WTC11 (cell line): ENCODE data around the gene SEC14L6. TPM values are rescaled to one million over a fixed set of nuclear protein-coding genes. Genes with fewer than 3 reads are reported as not detected.

Source experiments
- ATAC-seq: fragments of 200-7000 bp; cut with Tn5 transposase; 2 replicates; pipeline ENCODE4 v1.10.0; 2021; ENCODE audit warnings: mild to moderate bottlenecking, moderate library complexity
- CTCF ChIA-PET: fragments of 300-600 bp; sonication (Branson Sonifier 250); formaldehyde crosslinking; loops from one replicate; lab custom pipeline; 2021; ENCODE audit warnings: antibody characterized with exemption; lab: Charles Lee
- POLR2A ChIA-PET: fragments of 350-600 bp; sonication (Branson Sonifier 250); formaldehyde crosslinking; loops from one replicate; lab custom pipeline; 2021; ENCODE audit warnings: antibody characterized with exemption; lab: Charles Lee
- DNase-seq: peaks from one replicate; pipeline ENCODE4 v3.0.0; 2021; ENCODE audit warnings: low spot score
- H3K27ac Mint-ChIP-seq: 2 replicates; pipeline ENCODE4 v1.8.0; 2021; ENCODE audit warnings: mixed read lengths
- H3K27me3 Mint-ChIP-seq: 2 replicates; pipeline ENCODE4 v1.8.0; 2021; ENCODE audit warnings: low read depth, mild to moderate bottlenecking, moderate library complexity, mixed read lengths
- H3K36me3 Mint-ChIP-seq: 2 replicates; pipeline ENCODE4 v1.8.0; 2021; ENCODE audit warnings: mixed read lengths
- H3K4me1 Mint-ChIP-seq: 2 replicates; pipeline ENCODE4 v1.8.0; 2022; ENCODE audit warnings: mixed read lengths
- H3K4me3 Mint-ChIP-seq: 2 replicates; pipeline ENCODE4 v1.8.0; 2021; ENCODE audit warnings: mild to moderate bottlenecking, moderate library complexity, mixed read lengths
- H3K9me3 Mint-ChIP-seq: 2 replicates; pipeline ENCODE4 v1.8.0; 2021; ENCODE audit warnings: mixed read lengths
- E2F1 ChIP-seq: sonication (generic); formaldehyde crosslinking; IDR thresholded peaks from 2 replicates; pipeline ENCODE4 v1.8.0; 2022; ENCODE audit warnings: mild to moderate bottlenecking, missing genetic modification reagents
- FOXP1 ChIP-seq: sonication (generic); formaldehyde crosslinking; IDR thresholded peaks from 2 replicates; pipeline ENCODE4 v1.8.0; 2022; ENCODE audit warnings: missing genetic modification reagents, mild to moderate bottlenecking, moderate library complexity, borderline replicate concordance
- HMGA2 ChIP-seq: fragments of 250-450 bp; sonication (Bioruptor Pico); IDR thresholded peaks from 2 replicates; pipeline ENCODE4 v1.4.0; 2021; ENCODE audit warnings: mild to moderate bottlenecking, moderate library complexity
- IRF1 ChIP-seq: sonication (generic); formaldehyde crosslinking; IDR thresholded peaks from 2 replicates; pipeline ENCODE4 v1.8.0; 2023; ENCODE audit warnings: missing genetic modification reagents
- JAZF1 ChIP-seq: fragments of 250-450 bp; sonication (Bioruptor Pico); IDR thresholded peaks from 2 replicates; pipeline ENCODE4 v1.9.0; 2021; ENCODE audit warnings: moderate library complexity, mild to moderate bottlenecking, inconsistent platforms
- MAX ChIP-seq: sonication (generic); formaldehyde crosslinking; IDR thresholded peaks from 2 replicates; pipeline ENCODE4 v1.8.0; 2022; ENCODE audit warnings: mild to moderate bottlenecking, missing genetic modification reagents
- MXD4 ChIP-seq: fragments of 250-450 bp; sonication (Bioruptor Pico); IDR thresholded peaks from 2 replicates; pipeline ENCODE4 v1.8.0; 2021; ENCODE audit warnings: mild to moderate bottlenecking, moderate library complexity, borderline replicate concordance
- NR2C2 ChIP-seq: sonication (generic); formaldehyde crosslinking; IDR thresholded peaks from 2 replicates; pipeline ENCODE4 v1.8.0; 2022; ENCODE audit warnings: mild to moderate bottlenecking, missing genetic modification reagents
- RORB ChIP-seq: fragments of 250-450 bp; sonication (Bioruptor Pico); IDR thresholded peaks from 2 replicates; pipeline ENCODE4 v1.9.0; 2021; ENCODE audit warnings: mild to moderate bottlenecking
- SMAD3 ChIP-seq: sonication (generic); formaldehyde crosslinking; IDR thresholded peaks from 2 replicates; pipeline ENCODE4 v1.8.0; 2022; ENCODE audit warnings: missing genetic modification reagents, mild to moderate bottlenecking, borderline replicate concordance
- SP1 ChIP-seq: sonication (generic); formaldehyde crosslinking; conservative IDR thresholded peaks from 2 replicates; pipeline ENCODE4 v1.8.1; 2022; ENCODE audit warnings: missing genetic modification reagents
- TP53 ChIP-seq: sonication (generic); formaldehyde crosslinking; IDR thresholded peaks from 2 replicates; pipeline ENCODE4 v1.8.1; 2023; ENCODE audit warnings: mild to moderate bottlenecking, missing genetic modification reagents
- ZBTB21 ChIP-seq: sonication (generic); formaldehyde crosslinking; IDR thresholded peaks from 2 replicates; pipeline ENCODE4 v1.8.1; 2023; ENCODE audit warnings: mild to moderate bottlenecking, missing genetic modification reagents, borderline replicate concordance
- ZBTB43 ChIP-seq: sonication (generic); formaldehyde crosslinking; IDR thresholded peaks from 2 replicates; pipeline ENCODE4 v1.8.1; 2023; ENCODE audit warnings: mild to moderate bottlenecking, missing genetic modification reagents
- ZNF396 ChIP-seq: fragments of 250-450 bp; sonication (Bioruptor Pico); IDR thresholded peaks from 2 replicates; pipeline ENCODE4 v1.8.0; 2021; ENCODE audit warnings: mild to moderate bottlenecking, moderate library complexity, borderline replicate concordance
- ZNF423 ChIP-seq: fragments of 250-450 bp; sonication (Bioruptor Pico); IDR thresholded peaks from 2 replicates; pipeline ENCODE4 v2.1.2; 2022; ENCODE audit warnings: mild to moderate bottlenecking, moderate library complexity
- ZNF425 ChIP-seq: fragments of 250-450 bp; sonication (Bioruptor Pico); conservative IDR thresholded peaks from 2 replicates; pipeline ENCODE4 v1.9.0; 2021; ENCODE audit warnings: mild to moderate bottlenecking
- ZNF532 ChIP-seq: fragments of 250-450 bp; sonication (Bioruptor Pico); IDR thresholded peaks from 2 replicates; pipeline ENCODE4 v1.9.0; 2021; ENCODE audit warnings: mild to moderate bottlenecking, borderline replicate concordance
- total RNA-seq: library from RNA; stranded (reverse); gene quantifications from 3 replicates; pipeline ENCODE4 v1.2.3, GENCODE V29; 2021
- TF ChIP-seq, protein P1 (sequence below): sonication (generic); formaldehyde crosslinking; IDR thresholded peaks from 2 replicates; pipeline ENCODE4 v1.8.1; 2022; ENCODE audit warnings: mild to moderate bottlenecking, missing genetic modification reagents, moderate library complexity, borderline replicate concordance
- TF ChIP-seq, protein P2 (sequence below): sonication (generic); formaldehyde crosslinking; IDR thresholded peaks from 2 replicates; pipeline ENCODE4 v1.8.0; 2022; ENCODE audit warnings: mild to moderate bottlenecking, missing genetic modification reagents

Gene SEC14L6
- total RNA-seq, 1 experiment from 2014 or later: 1.6 TPM

DNA sequence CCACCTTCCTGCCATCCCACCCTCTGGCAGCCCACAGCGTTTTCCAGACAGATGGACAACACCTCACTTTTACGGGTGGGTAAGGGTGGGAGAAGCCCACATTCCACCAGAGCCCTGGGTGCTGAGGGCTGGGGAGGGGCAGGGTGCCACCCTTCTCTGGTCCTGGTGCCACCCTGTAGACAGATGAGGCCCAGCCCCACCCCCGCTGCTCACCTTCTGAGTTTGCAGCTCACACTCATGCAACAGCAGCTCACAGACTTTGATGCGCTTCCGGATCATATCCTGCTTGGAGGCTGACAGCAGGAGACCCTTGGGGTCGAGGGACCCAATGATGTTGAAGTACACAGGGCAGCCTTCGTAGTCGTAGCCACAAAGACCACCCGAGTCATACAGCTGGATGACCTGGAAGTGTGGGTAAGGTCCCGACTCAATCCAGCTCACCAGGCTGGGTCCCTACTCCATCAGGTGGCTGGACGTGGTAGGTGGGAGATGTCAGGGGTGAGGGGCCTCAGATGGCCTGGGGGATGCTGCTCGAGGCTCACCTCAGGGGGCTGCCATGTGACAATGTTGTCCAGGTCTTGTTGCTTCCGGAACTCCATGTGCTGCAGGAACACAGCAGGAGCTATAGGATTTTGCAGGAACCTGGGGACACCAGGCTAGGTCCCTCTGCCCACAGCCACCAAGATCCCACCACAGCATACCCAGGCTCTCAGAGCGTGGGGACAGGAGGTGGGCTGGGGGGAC, 51.3 kb downstream of the SEC14L6 start (continued):
- TF ChIP-seq IRF1 (no peak), FOXP1 (CRISPR knock-in tag) (no peak), ZNF423 (CRISPR knock-in tag) (no peak), NR2C2 (no peak), ZBTB21 (CRISPR knock-in tag) (no peak), SP1 (no peak), SMAD3 (CRISPR knock-in tag) (no peak), TP53 (CRISPR knock-in tag) (no peak)

GRCh38 chr22:30492144-30492543, 54.4 kb downstream of the SEC14L6 start:
- H3K4me1 Mint-ChIP-seq: 0 out of 2 replicates have a peak, but pooled peaks cover 3% of the 10 kb centered on the region
- ATAC-seq: no peak
- no peaks in the 10 kb centered on the region for H3K36me3 Mint-ChIP-seq

DNA sequence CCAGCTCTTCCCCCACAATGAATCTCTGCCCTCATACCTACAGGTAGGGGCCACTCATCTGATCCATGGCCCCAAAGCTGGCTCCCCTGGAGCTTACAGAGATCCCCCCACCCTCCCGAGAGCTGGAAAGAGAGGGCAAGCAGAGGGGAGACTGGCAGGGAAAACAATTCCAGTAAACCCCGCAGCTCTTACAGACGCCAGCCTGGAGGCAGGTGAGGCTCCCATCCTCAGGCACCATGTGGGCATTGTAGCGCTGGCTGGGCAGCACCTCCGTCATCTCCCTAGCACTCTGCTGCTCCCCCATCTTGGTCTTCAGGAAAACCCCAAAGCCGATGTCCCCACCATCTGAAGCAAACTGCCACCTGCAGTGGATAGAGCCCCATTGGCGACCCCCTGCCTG, 55.2 kb downstream of the SEC14L6 start:
- DNase-seq (no peak), ATAC-seq (no peak)
- H3K36me3 Mint-ChIP-seq: no peaks in the 10 kb centered on the region
- no peak overlapping the region for H3K4me3 Mint-ChIP-seq
- H3K4me1 Mint-ChIP-seq: 0 out of 2 replicates have a peak, but pooled peaks cover 3% of the 10 kb centered on the region
- peaks cover 4% of the 10 kb centered on the region; the same call in 1 of the 2 replicates for H3K27me3 Mint-ChIP-seq
- no peaks in the 10 kb centered on the region for H3K9me3 Mint-ChIP-seq
- CTCF ChIA-PET: interaction anchor here (1.4 to 2.7 kb wide), 6 partner anchors 8 to 115 kb away, joined by 4 to 16 read pairs (median 7); partner anchors contain the start of gene TCN2
- H3K27ac Mint-ChIP-seq: no peak overlapping the region
- POLR2A ChIA-PET: no interaction called here
- no peak for TF ChIP-seq JAZF1 (CRISPR knock-in tag)
- no peak for TF ChIP-seq E2F1 (CRISPR knock-in tag)
- no peak for TF ChIP-seq MXD4
- TF ChIP-seq, protein P1, sequence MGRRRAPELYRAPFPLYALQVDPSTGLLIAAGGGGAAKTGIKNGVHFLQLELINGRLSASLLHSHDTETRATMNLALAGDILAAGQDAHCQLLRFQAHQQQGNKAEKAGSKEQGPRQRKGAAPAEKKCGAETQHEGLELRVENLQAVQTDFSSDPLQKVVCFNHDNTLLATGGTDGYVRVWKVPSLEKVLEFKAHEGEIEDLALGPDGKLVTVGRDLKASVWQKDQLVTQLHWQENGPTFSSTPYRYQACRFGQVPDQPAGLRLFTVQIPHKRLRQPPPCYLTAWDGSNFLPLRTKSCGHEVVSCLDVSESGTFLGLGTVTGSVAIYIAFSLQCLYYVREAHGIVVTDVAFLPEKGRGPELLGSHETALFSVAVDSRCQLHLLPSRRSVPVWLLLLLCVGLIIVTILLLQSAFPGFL (CRISPR knock-in tag): no peak
- TF ChIP-seq NR2C2: no peak
- no peak for TF ChIP-seq ZBTB43
- no peak for TF ChIP-seq SMAD3 (CRISPR knock-in tag)
- no peak for TF ChIP-seq ZNF425
- TF ChIP-seq MAX (CRISPR knock-in tag): no peak
- TF ChIP-seq ZNF532 (CRISPR knock-in tag): no peak
- TF ChIP-seq, protein P2, sequence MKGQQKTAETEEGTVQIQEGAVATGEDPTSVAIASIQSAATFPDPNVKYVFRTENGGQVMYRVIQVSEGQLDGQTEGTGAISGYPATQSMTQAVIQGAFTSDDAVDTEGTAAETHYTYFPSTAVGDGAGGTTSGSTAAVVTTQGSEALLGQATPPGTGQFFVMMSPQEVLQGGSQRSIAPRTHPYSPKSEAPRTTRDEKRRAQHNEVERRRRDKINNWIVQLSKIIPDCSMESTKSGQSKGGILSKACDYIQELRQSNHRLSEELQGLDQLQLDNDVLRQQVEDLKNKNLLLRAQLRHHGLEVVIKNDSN (CRISPR knock-in tag): no peak
- no peak for TF ChIP-seq HMGA2 (CRISPR knock-in tag)

More at GRCh38 chr22:30492144-30492543, 54.4 kb downstream of the SEC14L6 start:
- Mint-ChIP-seq H3K27ac (no peak overlapping the region), H3K27me3 (peaks cover 4% of the 10 kb centered on the region; the same call in 1 of the 2 replicates), H3K4me3 (no peak overlapping the region), H3K9me3 (no peaks in the 10 kb centered on the region)
- CTCF ChIA-PET: no interaction called here
- POLR2A ChIA-PET: no interaction called here
- no peak for DNase-seq
- TF ChIP-seq RORB: no peak
- no peak for TF ChIP-seq ZNF396 (CRISPR knock-in tag)
- TF ChIP-seq, all 79 proteins: peak for 0
